ENCODE data around the gene IGSF9B. TPM values are rescaled to one million over a fixed set of nuclear protein-coding genes. Genes with fewer than 3 reads are reported as not detected.

IGSF9B gene
- total and polyA plus RNA-seq, 9 of the 15 experiments (the other 6 are each of a cell fraction or from before 2014, with no cell fraction given), result 0.09 TPM; not detected in 8

DNA sequence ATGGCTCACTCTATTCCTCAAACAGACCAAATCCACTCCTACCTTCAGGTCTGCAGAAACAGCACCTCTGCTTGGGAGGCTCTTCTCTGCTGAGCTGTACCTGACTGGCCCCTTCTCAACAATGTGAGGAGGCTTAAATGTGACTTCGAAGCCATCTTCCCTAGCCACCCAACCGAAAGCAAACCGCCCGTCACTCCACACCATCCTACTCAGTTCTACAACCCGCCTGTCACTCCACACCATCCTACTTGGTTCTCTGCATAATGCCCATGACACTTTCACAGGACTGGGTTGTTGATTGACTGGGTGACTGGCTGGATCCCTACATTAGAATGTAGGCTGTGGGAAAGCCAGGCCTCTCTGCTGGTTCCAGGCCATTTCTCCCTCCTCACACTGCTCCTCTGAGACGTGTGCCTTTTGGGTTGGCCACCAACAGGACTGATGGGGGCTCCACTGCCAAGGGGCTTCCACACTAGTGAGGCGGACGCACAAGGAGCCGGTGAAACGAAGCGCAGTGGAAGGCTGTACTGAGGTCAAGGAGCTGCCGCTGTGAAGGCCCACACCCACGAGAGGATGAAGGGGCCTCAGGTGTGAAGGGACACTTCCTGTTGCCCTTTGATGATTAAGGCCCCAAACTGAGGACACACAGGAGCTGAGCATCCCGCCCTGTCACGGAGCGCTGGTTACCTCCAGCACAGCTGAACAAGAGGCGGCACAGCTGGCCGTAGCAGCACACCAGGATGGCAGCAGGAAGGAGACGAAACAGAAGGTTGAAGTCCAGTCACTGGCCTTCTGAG lies 64.0 kb downstream of the IGSF9B start (continued):
- TF ChIP-seq, protein P1, sequence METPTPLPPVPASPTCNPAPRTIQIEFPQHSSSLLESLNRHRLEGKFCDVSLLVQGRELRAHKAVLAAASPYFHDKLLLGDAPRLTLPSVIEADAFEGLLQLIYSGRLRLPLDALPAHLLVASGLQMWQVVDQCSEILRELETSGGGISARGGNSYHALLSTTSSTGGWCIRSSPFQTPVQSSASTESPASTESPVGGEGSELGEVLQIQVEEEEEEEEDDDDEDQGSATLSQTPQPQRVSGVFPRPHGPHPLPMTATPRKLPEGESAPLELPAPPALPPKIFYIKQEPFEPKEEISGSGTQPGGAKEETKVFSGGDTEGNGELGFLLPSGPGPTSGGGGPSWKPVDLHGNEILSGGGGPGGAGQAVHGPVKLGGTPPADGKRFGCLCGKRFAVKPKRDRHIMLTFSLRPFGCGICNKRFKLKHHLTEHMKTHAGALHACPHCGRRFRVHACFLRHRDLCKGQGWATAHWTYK (CRISPR knock-in tag; IDR thresholded peaks at IDR 0.05), result no peak
- no peak for TF ChIP-seq MED1 (CRISPR knock-in tag; IDR thresholded peaks at IDR 0.05; ENCODE audit: borderline replicate concordance)

DNA sequence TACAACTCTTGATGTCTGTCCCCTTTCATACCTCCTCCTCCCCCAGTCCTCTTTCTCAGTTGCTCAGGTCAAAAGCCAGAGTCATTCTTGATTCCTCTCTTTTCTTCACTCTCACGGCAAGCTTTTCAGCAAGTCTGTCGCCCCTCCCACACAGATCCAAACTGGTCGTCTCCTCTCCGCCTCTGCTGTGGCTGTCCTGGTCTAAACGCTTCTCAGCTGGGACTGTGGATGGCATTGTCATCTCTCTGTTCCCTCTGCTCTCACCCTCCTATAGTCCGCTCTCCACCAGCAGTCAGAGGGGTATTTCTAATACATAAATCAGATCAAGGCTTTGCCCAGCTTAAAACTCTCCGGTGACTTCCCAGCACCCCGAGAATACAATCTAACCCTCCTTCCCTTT lies 64.6 kb downstream of the IGSF9B start:
- H3K27me3 ChIP-seq (ENCODE audit: control insufficient read depth in 2 of 2, insufficient read depth in 2 of 2, low read length in 2 of 2), result peaks cover 0 to 7% of the 10 kb centered on the region in 2 experiments; a peak in 2 of 5 replicates
- H3K4me3 ChIP-seq, result no peak overlapping the region
- H3K4me1 ChIP-seq (replicated peaks in 1 of 2; ENCODE audit: control insufficient read depth in 2 of 2, insufficient read depth in 2 of 2, low read length in 2 of 2), result no peaks in the 10 kb centered on the region
- DNase-seq (ENCODE audit: extremely low read depth in 1 of 4, low spot score in 3 of 4) (no peak), ATAC-seq (no peak), FAIRE-seq (no peak)
- no peak overlapping the region for H2AFZ ChIP-seq (ENCODE audit: low read depth, low read length)
- CTCF ChIA-PET (ENCODE audit: low intra/inter-chr PET ratio), result no interaction called here
- intact Hi-C loops (cut with micrococcal nuclease) (no loop called here), in situ Hi-C loops (cut with MboI) (no loop called here)
- WGBS (ENCODE audit: insufficient coverage, low coverage, missing lambda C conversion rate), result 2% methylated on average over 8 of the region's 8 CpGs
- H3K79me2 ChIP-seq (ENCODE audit: control insufficient read depth, insufficient read depth, low read length), result no peaks in the 10 kb centered on the region
- no peaks in the 10 kb centered on the region for H3K36me3 ChIP-seq (ENCODE audit: control insufficient read depth, insufficient read depth, low read length)
- H4K20me1 ChIP-seq (replicated peaks; ENCODE audit: control insufficient read depth, insufficient read depth, low read length), result no peaks in the 10 kb centered on the region
- H3K9me1 ChIP-seq (ENCODE audit: control insufficient read depth, insufficient read depth, low read length), result no peaks in the 10 kb centered on the region
- no TSS peak for BruUV-seq (replicated peaks)
- no peak overlapping the region for H3K4me2 ChIP-seq (ENCODE audit: insufficient read depth, low read length)
- POLR2A ChIA-PET, result no interaction called here
- no peaks in the 10 kb centered on the region for H3K9me3 ChIP-seq (replicated peaks; ENCODE audit: control insufficient read depth, insufficient read depth, low read depth, low read length)
- no peak overlapping the region for H3K9ac ChIP-seq (ENCODE audit: insufficient read depth in 1 of 2, low read depth in 2 of 2, low read length in 2 of 2)
- no peak overlapping the region for H3K27ac ChIP-seq (ENCODE audit: extremely low read depth, low read depth, low read length)
- TF ChIP-seq, protein P2, sequence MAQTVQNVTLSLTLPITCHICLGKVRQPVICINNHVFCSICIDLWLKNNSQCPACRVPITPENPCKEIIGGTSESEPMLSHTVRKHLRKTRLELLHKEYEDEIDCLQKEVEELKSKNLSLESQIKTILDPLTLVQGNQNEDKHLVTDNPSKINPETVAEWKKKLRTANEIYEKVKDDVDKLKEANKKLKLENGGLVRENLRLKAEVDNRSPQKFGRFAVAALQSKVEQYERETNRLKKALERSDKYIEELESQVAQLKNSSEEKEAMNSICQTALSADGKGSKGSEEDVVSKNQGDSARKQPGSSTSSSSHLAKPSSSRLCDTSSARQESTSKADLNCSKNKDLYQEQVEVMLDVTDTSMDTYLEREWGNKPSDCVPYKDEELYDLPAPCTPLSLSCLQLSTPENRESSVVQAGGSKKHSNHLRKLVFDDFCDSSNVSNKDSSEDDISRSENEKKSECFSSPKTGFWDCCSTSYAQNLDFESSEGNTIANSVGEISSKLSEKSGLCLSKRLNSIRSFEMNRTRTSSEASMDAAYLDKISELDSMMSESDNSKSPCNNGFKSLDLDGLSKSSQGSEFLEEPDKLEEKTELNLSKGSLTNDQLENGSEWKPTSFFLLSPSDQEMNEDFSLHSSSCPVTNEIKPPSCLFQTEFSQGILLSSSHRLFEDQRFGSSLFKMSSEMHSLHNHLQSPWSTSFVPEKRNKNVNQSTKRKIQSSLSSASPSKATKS (CRISPR knock-in tag; IDR thresholded peaks at IDR 0.05), result no peak
- TF ChIP-seq, protein P3, sequence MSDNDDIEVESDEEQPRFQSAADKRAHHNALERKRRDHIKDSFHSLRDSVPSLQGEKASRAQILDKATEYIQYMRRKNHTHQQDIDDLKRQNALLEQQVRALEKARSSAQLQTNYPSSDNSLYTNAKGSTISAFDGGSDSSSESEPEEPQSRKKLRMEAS (CRISPR knock-in tag; IDR thresholded peaks at IDR 0.05), result no peak
- TF ChIP-seq KAT8 (IDR thresholded peaks at IDR 0.05; ENCODE audit: low read depth) (no peak), SMARCA4 (IDR thresholded peaks at IDR 0.05) (no peak), ZC3H8 (IDR thresholded peaks at IDR 0.05) (no peak), NCOA6 (IDR thresholded peaks at IDR 0.05) (no peak), RBM17 (IDR thresholded peaks at IDR 0.05; ENCODE audit: borderline replicate concordance, low read depth, low read length) (no peak), CBX8 (IDR thresholded peaks at IDR 0.05; ENCODE audit: borderline replicate concordance, extremely low read depth, low read depth, low read length, poor library complexity, severe bottlenecking) (no peak), ZNF41 (CRISPR knock-in tag; conservative IDR thresholded peaks at IDR 0.05) (no peak), KAT2B (IDR thresholded peaks at IDR 0.05; ENCODE audit: low read depth, low read length) (no peak), ERF (CRISPR knock-in tag; IDR thresholded peaks at IDR 0.05) (no peak), RAD51 (IDR thresholded peaks at IDR 0.05; ENCODE audit: borderline replicate concordance, low read depth) (no peak), ZSCAN32 (CRISPR knock-in tag; IDR thresholded peaks at IDR 0.05) (no peak), DIDO1 (tag; IDR thresholded peaks at IDR 0.05; ENCODE audit: low read depth) (no peak)
